ENCODE results near the gene CCL5.

Gene CCL5

DNA sequence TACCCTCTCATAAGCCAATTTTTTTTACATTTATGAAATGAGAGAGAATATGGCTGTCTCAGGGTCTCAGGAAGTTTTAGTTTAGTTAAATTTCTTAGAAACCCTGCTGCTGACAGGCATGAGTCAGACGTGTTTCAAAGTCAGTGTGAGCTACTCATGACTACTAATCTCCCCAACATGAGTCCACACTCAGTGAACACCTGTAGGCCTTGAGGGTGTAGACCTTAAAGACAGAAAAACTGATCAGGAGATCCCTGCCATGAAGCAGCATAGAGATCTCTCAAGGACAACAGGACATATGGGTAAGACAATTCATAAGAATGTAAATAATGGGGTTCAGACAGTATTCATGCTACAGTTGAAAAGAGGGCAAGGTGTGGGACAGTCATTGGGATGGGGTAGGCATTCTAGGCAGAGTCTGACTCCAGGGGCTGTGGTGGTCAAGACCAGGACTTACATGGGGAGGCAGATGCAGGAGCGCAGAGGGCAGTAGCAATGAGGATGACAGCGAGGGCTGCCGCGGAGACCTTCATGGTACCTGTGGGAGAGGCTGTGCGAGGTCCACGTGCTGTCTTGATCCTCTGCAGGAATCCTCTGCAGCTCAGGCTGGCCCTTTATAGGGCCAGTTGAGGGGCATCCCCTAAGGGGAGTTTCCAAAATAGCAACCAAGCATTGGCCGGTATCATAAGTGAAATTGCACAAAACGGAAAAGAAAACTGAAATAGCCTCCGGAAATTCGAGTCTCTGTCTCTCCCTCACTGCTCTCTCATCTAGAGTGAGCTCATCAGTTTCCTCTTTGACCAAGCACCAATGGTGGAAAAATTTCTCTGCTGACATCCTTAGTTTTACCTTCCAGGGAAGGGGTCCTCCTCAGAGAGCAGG, at the start of gene CCL5:
Gene CCL5, minus strand, starts transcription at position 588 of the 882 bp plus-strand sequence.
- H3K4me3 ChIP-seq (ENCODE audit: low read depth, low read length): no peak within 1 kb of the TSS
- TF ChIP-seq CTCF (IDR thresholded peaks at IDR 0.05; ENCODE audit: low read depth, low read length, missing control alignments): no peak
- DNase-seq: no peak
- H3K36me3 ChIP-seq (replicated peaks): no peaks in the 10 kb centered on the region
- no peak within 1 kb of the TSS for H3K27ac ChIP-seq
- in situ Hi-C loops (cut with HindIII; ENCODE audit: low pct_ligation_motif_present, low sequenced_read_pairs): no loop called here
- H3K27me3 ChIP-seq (replicated peaks): no peaks in the 10 kb centered on the region

GRCh38 chr17:35927714-35928113, 47.6 kb upstream of the CCL5 start:
- Histone ChIP-seq H3K4me3 (ENCODE audit: low read depth, low read length) (no peak overlapping the region), H3K36me3 (replicated peaks) (no peaks in the 10 kb centered on the region), H3K27ac (no peak overlapping the region), H3K27me3 (replicated peaks) (no peaks in the 10 kb centered on the region)
- TF ChIP-seq CTCF (IDR thresholded peaks at IDR 0.05; ENCODE audit: low read depth, low read length, missing control alignments): no peak
- no peak for DNase-seq
- in situ Hi-C loops (cut with HindIII; ENCODE audit: low pct_ligation_motif_present, low sequenced_read_pairs): no loop called here

DNA sequence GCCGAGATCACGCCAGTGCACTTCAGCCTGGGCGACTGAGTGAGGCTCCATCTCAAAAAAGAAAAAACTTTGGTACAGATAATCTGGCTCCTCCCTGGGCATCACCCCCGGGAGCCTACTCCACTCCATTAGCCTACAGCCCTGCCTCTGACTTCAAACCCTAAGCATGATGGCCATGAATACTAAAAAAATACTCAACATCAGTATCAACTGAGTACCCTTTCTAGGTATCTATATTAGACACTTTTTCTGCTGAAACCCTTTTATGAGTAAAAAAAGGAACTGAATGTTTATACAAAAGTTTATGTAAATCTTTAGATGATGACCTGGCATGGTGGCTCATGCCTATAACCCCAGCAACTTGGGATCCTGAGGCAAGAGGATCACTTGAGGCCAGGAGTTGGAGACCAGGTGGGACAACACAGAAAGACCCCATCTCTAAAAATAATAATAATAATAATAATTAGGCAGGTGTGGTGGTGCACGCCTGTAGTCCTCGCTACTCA, 43.5 kb upstream of the CCL5 start:
- in situ Hi-C loops (cut with HindIII; ENCODE audit: low pct_ligation_motif_present, low sequenced_read_pairs): no loop called here
- no peak for DNase-seq
- no peak for TF ChIP-seq CTCF (IDR thresholded peaks at IDR 0.05; ENCODE audit: low read depth, low read length, missing control alignments)
- Histone ChIP-seq H3K27ac (no peak overlapping the region), H3K36me3 (replicated peaks) (no peaks in the 10 kb centered on the region), H3K4me3 (ENCODE audit: low read depth, low read length) (no peak overlapping the region), H3K27me3 (replicated peaks) (no peaks in the 10 kb centered on the region)

- Histone ChIP-seq H3K27me3 (replicated peaks) (no peaks in the 10 kb centered on the region), H3K4me3 (ENCODE audit: low read depth, low read length) (no peak overlapping the region), H3K27ac (no peak overlapping the region), H3K36me3 (replicated peaks) (no peaks in the 10 kb centered on the region)
- no peak for TF ChIP-seq CTCF (IDR thresholded peaks at IDR 0.05; ENCODE audit: low read depth, low read length, missing control alignments)
- in situ Hi-C loops (cut with HindIII; ENCODE audit: low pct_ligation_motif_present, low sequenced_read_pairs): no loop called here
- no peak for DNase-seq
Observed at GRCh38 chr17:35920229-35920628, 40.1 kb upstream of the CCL5 start.

DNA sequence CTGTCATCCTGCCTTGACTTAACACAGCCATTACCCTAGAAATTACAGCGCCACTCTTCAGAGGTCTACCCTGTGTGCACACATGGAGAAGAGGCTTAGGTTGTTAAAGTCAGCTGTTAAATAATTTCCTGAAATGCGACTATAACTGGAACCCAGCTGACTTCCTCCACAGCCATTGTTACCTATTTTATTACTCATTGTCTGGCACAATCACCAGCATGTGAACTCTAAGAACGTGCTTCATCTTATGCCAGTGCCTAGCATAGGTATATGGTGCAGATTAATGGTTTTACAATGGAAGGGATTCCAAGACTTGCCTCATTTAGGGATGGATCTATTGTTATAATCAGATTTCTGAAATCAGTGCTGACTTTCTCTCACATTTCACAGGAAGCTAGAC, 38.5 kb upstream of the CCL5 start:
- H3K4me3 ChIP-seq (ENCODE audit: low read depth, low read length): no peak overlapping the region
- no peaks in the 10 kb centered on the region for H3K36me3 ChIP-seq (replicated peaks)
- no peak for DNase-seq
- in situ Hi-C loops (cut with HindIII; ENCODE audit: low pct_ligation_motif_present, low sequenced_read_pairs): no loop called here
- H3K27ac ChIP-seq: no peak overlapping the region
- TF ChIP-seq CTCF (IDR thresholded peaks at IDR 0.05; ENCODE audit: low read depth, low read length, missing control alignments): no peak
- no peaks in the 10 kb centered on the region for H3K27me3 ChIP-seq (replicated peaks)
